ENCODE data around the gene GRB2.
"Not testable (repeated sequence)": the region's sequence is repeated elsewhere in the genome, so short reads cannot be mapped to it uniquely, and the experiment has no call there.

GRB2 gene

GRCh38 chr17:75384751-75385150 lies 20.7 kb downstream of the GRB2 start:
- no peak for DNase-seq

DNA sequence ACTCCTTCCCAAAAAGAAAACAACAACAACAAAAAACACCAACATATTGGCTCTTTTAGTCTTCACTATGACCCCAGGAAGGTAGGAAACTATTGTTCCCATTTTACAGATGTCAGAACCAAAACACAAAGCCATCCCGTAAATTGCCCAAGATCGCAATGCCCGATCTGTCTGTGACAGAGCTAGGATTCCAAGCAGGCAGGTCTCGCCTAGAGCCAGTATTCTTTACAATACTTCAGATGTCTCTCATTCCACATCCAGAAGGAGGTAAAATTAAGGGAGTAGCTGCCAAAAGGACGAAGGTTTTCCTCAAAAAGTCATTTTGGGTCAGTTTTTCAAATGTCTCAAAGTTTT lies 21.7 kb downstream of the GRB2 start:
- no peak for DNase-seq

GRCh38 chr17:75380750-75381149 lies 24.7 kb downstream of the GRB2 start:
- DNase-seq: no peak

GRCh38 chr17:75380315-75380714 lies 25.2 kb downstream of the GRB2 start:
- DNase-seq: no peak

DNA sequence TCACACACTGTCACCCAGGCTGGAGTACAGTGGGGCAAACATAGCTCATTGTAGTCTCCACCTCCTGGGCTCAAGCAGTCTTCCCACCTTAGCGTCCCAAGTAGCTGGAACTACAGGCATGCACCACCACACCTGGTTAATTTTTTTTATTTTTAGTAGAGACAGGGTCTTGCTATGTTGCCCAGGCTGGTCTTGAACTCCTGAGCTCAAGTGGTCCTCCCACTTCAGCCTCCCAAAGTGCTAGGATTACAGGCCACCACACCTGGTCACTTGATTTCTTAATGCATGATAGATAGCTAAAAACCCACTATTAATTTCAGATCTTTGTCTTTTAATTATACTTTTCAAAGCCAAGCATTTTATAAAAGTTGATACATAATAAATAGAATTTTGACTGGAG lies 26.1 kb downstream of the GRB2 start:
- not testable (repeated sequence) for DNase-seq

GRCh38 chr17:75373280-75373679 lies 32.2 kb downstream of the GRB2 start:
- no peak for DNase-seq

DNA sequence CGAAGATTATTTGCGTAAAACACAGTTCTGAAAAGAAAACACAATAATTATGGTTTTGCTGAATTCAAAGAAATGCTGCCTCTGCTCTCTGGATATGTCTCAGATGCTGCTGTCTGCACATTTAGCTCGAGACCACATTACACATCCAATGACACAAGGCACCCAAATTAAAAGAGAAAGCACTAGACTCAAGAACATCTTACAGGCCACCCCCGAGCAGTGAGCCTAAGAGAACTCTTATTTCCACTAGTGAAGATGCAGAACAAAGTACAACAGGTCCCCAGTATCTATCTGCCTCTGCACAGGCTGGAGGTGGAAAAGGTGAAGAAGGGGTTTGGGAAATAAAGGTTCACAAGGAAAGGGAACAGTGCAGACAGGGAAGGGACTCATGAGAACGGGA lies 33.5 kb downstream of the GRB2 start:
- DNase-seq: no peak

GRCh38 chr17:75371339-75371738 lies 34.1 kb downstream of the GRB2 start:
- no peak for DNase-seq

GRCh38 chr17:75370286-75370915 lies 35.1 kb downstream of the GRB2 start:
- no peak for DNase-seq

DNA sequence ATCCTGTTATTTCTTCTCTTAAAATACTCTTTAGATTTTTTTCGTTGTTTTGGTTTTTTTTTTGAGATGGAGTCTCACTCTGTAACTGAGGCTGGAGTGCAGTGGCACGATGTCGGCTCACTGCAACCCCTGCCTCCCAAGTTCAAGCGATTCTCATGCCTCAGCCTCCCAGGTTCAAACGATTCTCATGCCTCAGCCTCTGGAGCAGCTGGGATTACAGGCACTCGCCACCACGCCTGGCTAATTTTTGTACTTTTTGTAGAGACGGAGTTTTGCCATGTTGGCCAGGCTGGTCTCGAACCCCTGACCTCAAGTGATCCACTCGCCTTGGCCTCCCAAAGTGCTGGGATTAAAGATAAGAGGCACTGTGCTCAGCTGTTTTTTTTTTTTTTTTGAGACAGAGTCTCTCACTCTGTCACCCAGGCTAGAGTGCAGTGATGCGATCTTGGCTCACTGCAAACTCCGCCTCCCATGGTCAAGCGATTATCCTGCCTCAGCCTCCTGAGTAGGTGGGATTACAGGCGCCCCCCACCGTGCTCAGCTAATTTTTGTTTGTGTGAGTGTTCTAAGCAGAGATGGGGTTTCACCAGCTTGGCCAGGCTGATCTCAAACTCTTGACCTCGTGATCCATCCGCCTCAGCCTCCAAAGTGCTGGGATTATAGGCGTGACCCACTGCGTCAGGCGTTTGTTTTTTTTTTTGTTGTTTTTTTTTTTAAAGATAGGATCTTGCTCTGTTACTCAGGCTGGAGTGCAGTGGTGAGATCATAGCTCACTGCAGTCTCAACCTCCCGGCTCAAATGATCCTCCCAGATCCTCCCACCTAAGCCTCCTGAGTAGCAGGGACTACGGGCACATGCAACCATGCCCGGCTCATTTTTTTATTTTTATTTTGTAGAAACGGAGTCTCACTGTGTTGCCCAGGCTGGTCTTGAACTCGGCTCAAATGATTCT lies 37.4 kb downstream of the GRB2 start:
- DNase-seq: not testable (repeated sequence)

DNA sequence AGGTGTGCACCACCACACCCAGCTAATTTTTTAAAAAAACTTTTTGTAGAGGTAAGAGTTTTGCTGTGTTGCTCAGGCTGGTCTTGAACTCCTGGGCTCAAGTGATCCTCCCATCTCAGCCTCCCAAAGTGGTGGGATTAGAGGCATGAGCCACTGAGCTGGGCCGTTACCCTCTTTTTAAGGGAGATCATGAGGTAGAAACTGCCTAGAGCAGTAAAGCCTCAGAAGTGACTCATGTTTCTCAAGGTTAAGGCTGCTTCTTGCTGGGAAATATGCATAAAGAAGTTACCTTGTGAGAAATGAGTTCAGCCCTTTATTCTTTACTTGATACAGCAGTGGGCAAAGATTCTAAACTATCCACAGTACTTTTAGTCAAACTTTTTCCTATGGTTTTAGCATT lies 38.2 kb downstream of the GRB2 start:
- DNase-seq: no peak

- no peak for DNase-seq
Measured at GRCh38 chr17:75366432-75366831, 39.0 kb downstream of the GRB2 start.

DNA sequence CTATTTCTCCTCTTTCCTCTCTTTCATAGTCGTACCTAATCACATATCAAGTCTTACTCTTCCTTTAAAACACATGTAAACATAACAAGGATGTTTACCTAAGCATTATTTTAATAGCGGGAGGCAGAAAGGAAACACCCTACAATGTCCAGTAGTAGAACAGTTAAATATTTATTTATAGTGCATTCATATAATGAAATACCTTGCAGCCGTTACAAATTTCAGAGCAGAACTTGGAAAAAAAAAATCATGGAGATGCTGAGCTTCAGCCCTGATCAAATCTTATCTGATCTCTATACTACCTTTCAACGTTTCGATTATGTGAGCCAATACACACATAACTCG lies 39.6 kb downstream of the GRB2 start:
- no peak for DNase-seq

- DNase-seq: no peak
Measured at GRCh38 chr17:75365009-75365930, 40.2 kb downstream of the GRB2 start.

GRCh38 chr17:75364078-75364477 lies 41.4 kb downstream of the GRB2 start:
- no peak for DNase-seq

DNA sequence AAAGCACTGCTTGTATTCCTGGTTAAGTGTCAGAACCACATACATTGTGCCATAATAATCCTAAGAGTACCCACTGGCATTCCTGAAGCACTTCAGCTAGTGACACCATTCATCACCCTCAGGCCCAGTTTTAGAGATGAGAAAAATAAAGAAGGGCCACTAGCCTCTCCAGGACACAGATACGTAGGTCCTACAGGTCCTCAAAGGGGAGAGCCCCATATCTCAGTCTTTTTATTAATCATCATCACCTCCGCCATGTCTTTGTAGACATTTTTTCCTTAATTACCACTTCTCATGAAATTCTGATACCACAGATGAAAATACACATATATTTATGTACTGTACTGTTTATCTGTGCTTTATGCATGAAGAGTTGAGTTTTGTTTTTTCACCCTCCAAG lies 43.5 kb downstream of the GRB2 start:
- DNase-seq: no peak

DNA sequence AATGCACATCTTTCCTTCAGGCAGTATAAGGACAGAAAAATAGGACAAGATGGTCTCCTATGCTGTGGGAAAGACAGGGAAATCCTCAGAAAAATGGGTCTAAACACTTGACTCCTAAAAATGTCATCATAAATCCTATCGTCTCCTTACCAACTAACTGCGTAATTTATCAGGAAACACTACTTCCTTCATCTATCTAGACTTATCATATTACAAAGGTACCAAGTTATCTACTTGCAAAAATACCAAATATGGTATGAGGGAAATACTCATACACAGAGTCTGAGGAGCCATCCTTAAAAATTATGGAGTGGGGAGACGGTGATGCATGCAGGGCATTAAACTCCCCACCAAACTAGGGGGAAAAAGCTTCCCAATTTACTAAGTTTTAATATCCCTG lies 44.1 kb downstream of the GRB2 start:
- DNase-seq: no peak

- no peak for DNase-seq
Measured at GRCh38 chr17:75356260-75356937, 49.1 kb downstream of the GRB2 start.

GRCh38 chr17:75353176-75353575 lies 52.3 kb downstream of the GRB2 start:
- no peak for DNase-seq

GRCh38 chr17:75352079-75352569 lies 53.4 kb downstream of the GRB2 start:
- DNase-seq: no peak

DNA sequence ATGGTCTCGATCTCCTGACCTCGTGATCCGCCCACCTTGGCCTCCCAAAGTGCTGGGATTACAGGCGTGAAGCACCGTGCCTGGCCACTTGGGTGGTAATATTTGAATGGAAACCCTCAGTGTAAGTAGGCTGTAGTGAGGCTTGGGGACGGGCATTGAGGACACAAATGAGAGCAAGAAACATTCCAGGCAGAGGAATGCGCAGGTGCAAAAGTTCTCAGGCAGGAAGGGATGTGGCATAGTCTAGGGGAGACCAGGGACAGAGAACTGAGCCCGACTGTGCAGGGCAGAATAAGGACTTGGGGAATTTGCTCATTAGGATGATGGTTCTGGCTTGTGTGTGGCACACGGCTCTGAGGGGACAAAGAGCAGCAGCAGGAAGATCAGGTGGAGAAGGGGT lies 54.8 kb downstream of the GRB2 start:
- no peak for DNase-seq

DNA sequence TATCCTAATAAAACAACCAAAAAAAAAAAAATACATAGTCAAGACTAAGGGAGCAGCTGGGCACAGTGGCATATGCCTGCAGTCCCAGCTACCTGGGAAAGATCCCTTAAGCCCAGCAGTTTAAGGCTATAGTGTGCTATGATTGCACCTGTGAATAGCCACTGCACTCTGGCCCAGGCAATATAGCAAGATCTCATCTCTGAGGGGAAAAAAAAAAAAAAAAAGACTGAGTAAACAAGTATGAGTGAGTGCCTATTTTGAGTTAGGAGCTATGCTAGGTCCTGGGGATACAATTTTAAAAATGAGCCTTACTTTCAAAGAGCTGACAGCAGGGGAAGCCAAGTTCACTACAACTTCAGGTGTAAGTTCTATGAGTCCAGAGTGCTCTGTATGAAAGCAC lies 55.4 kb downstream of the GRB2 start:
- DNase-seq: no peak

GRCh38 chr17:75349589-75349988 lies 55.9 kb downstream of the GRB2 start:
- DNase-seq: no peak
